Right lobe of liver (tissue), 4 donors: ENCODE measurements around the gene GRK4.

Experiments used
- CTCF ChIP-seq, 4 donors: fragments of 200-600 bp in 3 of 4; fragments of 450-650 bp in 1 of 4; IDR thresholded peaks; one replicate each; pipeline versions ENCODE4 v1.5.1 to v1.8.0; 2016 to 2022; ENCODE audit warnings: antibody characterized with exemption in 4 of 4, mild to moderate bottlenecking in 2 of 4
- POLR2A ChIP-seq: fragments of 450-650 bp; IDR thresholded peaks from one replicate; pipeline ENCODE4 v1.6.1; 2017; ENCODE audit warnings: antibody characterized with exemption, mild to moderate bottlenecking
- donor health status: DM: no; HTN: no; CAD: no.
- donor health status: DM: no; HTN: no; CAD: no.
- donor health status: DM: no; HTN: yes; CAD: no.

GRCh38 chr4:2991243-2991642, 27.9 kb downstream of the GRK4 start:
- TF ChIP-seq CTCF (IDR thresholded peaks at IDR 0.05) (no peak), POLR2A (no peak)
